HEK293 (cell line): Measurements from ENCODE around the gene SPINT2.

Experiments
- BCL6B ChIP-seq: fragments of 450-650 bp; formaldehyde crosslinking; IDR thresholded peaks from 2 replicates; pipeline ENCODE4 v1.5.1; 2017; ENCODE audit warnings: missing biosample characterization, missing genetic modification characterization
- KLF8 ChIP-seq: fragments of 450-650 bp; formaldehyde crosslinking; IDR thresholded peaks from 2 replicates; pipeline ENCODE4 v1.5.1; 2016; ENCODE audit warnings: missing biosample characterization, missing genetic modification characterization
- SP3 ChIP-seq: fragments of 450-650 bp; formaldehyde crosslinking; IDR thresholded peaks from 2 replicates; pipeline ENCODE4 v1.5.1; 2016; ENCODE audit warnings: missing biosample characterization, missing genetic modification characterization
- TCF7L2 ChIP-seq: IDR thresholded peaks from 2 replicates; pipeline ENCODE4 v1.6.1; 2011; ENCODE audit warnings: low read depth, mild to moderate bottlenecking, inconsistent platforms, low read length, moderate library complexity, borderline replicate concordance
- TRIM28 ChIP-seq: IDR thresholded peaks from 2 replicates; pipeline ENCODE4 v1.6.1; 2011; ENCODE audit warnings: low read length, control low read depth, borderline replicate concordance
- ZBTB1 ChIP-seq: fragments of 450-650 bp; formaldehyde crosslinking; IDR thresholded peaks from 2 replicates; pipeline ENCODE4 v1.5.1; 2016; ENCODE audit warnings: missing biosample characterization, missing genetic modification characterization
- ZBTB48 ChIP-seq: fragments of 450-650 bp; formaldehyde crosslinking; IDR thresholded peaks from 2 replicates; pipeline ENCODE4 v1.5.1; 2016; ENCODE audit warnings: missing biosample characterization, missing genetic modification characterization
- ZFP37 ChIP-seq: fragments of 450-650 bp; formaldehyde crosslinking; IDR thresholded peaks from 2 replicates; pipeline ENCODE4 v1.5.1; 2016; ENCODE audit warnings: missing biosample characterization, missing genetic modification characterization
- ZNF157 ChIP-seq: fragments of 450-650 bp; formaldehyde crosslinking; IDR thresholded peaks from 2 replicates; pipeline ENCODE4 v1.5.1; 2016; ENCODE audit warnings: missing biosample characterization, missing genetic modification characterization
- ZNF174 ChIP-seq: fragments of 450-650 bp; formaldehyde crosslinking; IDR thresholded peaks from 2 replicates; pipeline ENCODE4 v1.5.0; 2017; ENCODE audit warnings: missing biosample characterization, mild to moderate bottlenecking, missing genetic modification characterization
- ZNF184 ChIP-seq: fragments of 450-650 bp; IDR thresholded peaks from 2 replicates; pipeline ENCODE4 v1.5.1; 2018; ENCODE audit warnings: missing biosample characterization, mild to moderate bottlenecking, missing genetic modification characterization
- ZNF223 ChIP-seq: fragments of 450-650 bp; formaldehyde crosslinking; IDR thresholded peaks from 2 replicates; pipeline ENCODE4 v1.5.1; 2016; ENCODE audit warnings: missing biosample characterization, missing genetic modification characterization
- ZNF248 ChIP-seq: fragments of 450-650 bp; formaldehyde crosslinking; IDR thresholded peaks from 2 replicates; pipeline ENCODE4 v1.5.1; 2017; ENCODE audit warnings: missing biosample characterization, missing genetic modification characterization
- ZNF302 ChIP-seq: fragments of 450-650 bp; formaldehyde crosslinking; IDR thresholded peaks from 2 replicates; pipeline ENCODE4 v1.5.1; 2016; ENCODE audit warnings: missing biosample characterization, missing genetic modification characterization, low read depth
- ZNF488 ChIP-seq: fragments of 450-650 bp; formaldehyde crosslinking; IDR thresholded peaks from 2 replicates; pipeline ENCODE4 v1.5.1; 2016; ENCODE audit warnings: missing biosample characterization, missing genetic modification characterization
- ZNF530 ChIP-seq: fragments of 450-650 bp; formaldehyde crosslinking; IDR thresholded peaks from 2 replicates; pipeline ENCODE4 v1.5.1; 2016; ENCODE audit warnings: low read depth, missing biosample characterization, missing genetic modification characterization
- ZNF561 ChIP-seq: fragments of 450-650 bp; IDR thresholded peaks from 2 replicates; pipeline ENCODE4 v1.5.1; 2018; ENCODE audit warnings: missing biosample characterization, missing genetic modification characterization, borderline replicate concordance
- ZNF610 ChIP-seq: fragments of 450-650 bp; formaldehyde crosslinking; IDR thresholded peaks from 2 replicates; pipeline ENCODE4 v1.5.1; 2016; ENCODE audit warnings: missing biosample characterization, missing genetic modification characterization, borderline replicate concordance
- ZNF626 ChIP-seq: fragments of 450-650 bp; sonication (Bioruptor Pico); formaldehyde crosslinking; IDR thresholded peaks from 2 replicates; pipeline ENCODE4 v1.5.1; 2018; ENCODE audit warnings: missing biosample characterization, missing genetic modification characterization, inconsistent platforms
- ZNF670 ChIP-seq: fragments of 450-650 bp; formaldehyde crosslinking; IDR thresholded peaks from 2 replicates; pipeline ENCODE4 v1.5.1; 2016; ENCODE audit warnings: missing biosample characterization, missing genetic modification characterization, low read depth
- ZNF747 ChIP-seq: fragments of 450-650 bp; formaldehyde crosslinking; IDR thresholded peaks from 2 replicates; pipeline ENCODE4 v1.5.1; 2016; ENCODE audit warnings: missing biosample characterization, missing genetic modification characterization
- ZNF791 ChIP-seq: fragments of 450-650 bp; formaldehyde crosslinking; IDR thresholded peaks from 2 replicates; pipeline ENCODE4 v1.5.1; 2016; ENCODE audit warnings: missing biosample characterization, missing genetic modification characterization
- ZNF843 ChIP-seq: fragments of 450-650 bp; formaldehyde crosslinking; IDR thresholded peaks from 2 replicates; pipeline ENCODE4 v1.5.1; 2016; ENCODE audit warnings: missing biosample characterization, missing genetic modification characterization
- ZSCAN18 ChIP-seq: fragments of 450-650 bp; formaldehyde crosslinking; IDR thresholded peaks from 2 replicates; pipeline ENCODE4 v1.5.1; 2016; ENCODE audit warnings: missing biosample characterization, missing genetic modification characterization
- TF ChIP-seq, protein P1 (sequence below): fragments of 450-650 bp; formaldehyde crosslinking; IDR thresholded peaks from 2 replicates; pipeline ENCODE4 v1.5.1; 2016; ENCODE audit warnings: missing biosample characterization, missing genetic modification characterization, borderline replicate concordance
- TF ChIP-seq, protein P2 (sequence below): fragments of 450-650 bp; formaldehyde crosslinking; IDR thresholded peaks from 2 replicates; pipeline ENCODE4 v1.5.1; 2017; ENCODE audit warnings: missing biosample characterization, missing genetic modification characterization
- TF ChIP-seq, protein P3 (sequence below): fragments of 450-650 bp; formaldehyde crosslinking; IDR thresholded peaks from 2 replicates; pipeline ENCODE4 v1.5.1; 2016; ENCODE audit warnings: missing biosample characterization, missing genetic modification characterization
- TF ChIP-seq, protein P4 (sequence below): fragments of 450-650 bp; formaldehyde crosslinking; IDR thresholded peaks from 2 replicates; pipeline ENCODE4 v1.5.1; 2016; ENCODE audit warnings: missing biosample characterization, missing genetic modification characterization

SPINT2 gene

DNA sequence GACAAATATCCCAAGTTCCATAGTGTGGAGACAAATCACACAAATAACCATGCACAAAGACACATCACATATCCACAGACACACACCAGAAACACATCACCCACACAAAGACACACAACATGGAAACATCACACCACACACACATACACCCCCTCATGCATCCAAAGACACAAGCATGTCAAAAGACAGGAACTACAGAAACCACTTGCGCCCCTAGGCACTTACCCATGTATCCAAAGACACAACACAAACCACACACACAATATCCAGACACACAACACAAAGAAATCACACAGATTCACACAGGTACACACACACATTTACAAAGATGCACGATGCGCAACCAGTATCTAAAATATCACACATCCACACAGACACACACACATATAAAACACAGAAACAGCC, 41.3 kb upstream of the SPINT2 start (continued):
- TF ChIP-seq SP3 (no peak), ZFP37 (tag by site-specific recombination) (no peak), TCF7L2 (no peak), ZNF302 (tag by site-specific recombination) (no peak), ZNF843 (tag by site-specific recombination) (0 out of 2 replicates have a peak, but pooled peaks have one; percentile 10), TRIM28 (no peak), ZNF561 (no peak), ZNF670 (tag by site-specific recombination) (no peak), ZNF747 (no peak), ZNF248 (tag by site-specific recombination) (no peak), ZNF223 (tag by site-specific recombination) (no peak), ZSCAN18 (tag by site-specific recombination) (no peak), ZNF791 (peak; percentile 15), ZNF157 (tag by site-specific recombination) (no peak), ZNF530 (tag by site-specific recombination) (no peak), ZNF174 (tag by site-specific recombination) (no peak), ZBTB1 (tag by site-specific recombination) (no peak), ZNF626 (tag by site-specific recombination) (no peak), ZNF488 (tag by site-specific recombination) (peak; percentile 40; the same call in 1 of the 2 replicates), KLF8 (tag by site-specific recombination) (peak; percentile 85), ZNF184 (no peak), ZBTB48 (tag by site-specific recombination) (no peak), BCL6B (no peak), ZNF610 (no peak)
- TF ChIP-seq, protein P1, sequence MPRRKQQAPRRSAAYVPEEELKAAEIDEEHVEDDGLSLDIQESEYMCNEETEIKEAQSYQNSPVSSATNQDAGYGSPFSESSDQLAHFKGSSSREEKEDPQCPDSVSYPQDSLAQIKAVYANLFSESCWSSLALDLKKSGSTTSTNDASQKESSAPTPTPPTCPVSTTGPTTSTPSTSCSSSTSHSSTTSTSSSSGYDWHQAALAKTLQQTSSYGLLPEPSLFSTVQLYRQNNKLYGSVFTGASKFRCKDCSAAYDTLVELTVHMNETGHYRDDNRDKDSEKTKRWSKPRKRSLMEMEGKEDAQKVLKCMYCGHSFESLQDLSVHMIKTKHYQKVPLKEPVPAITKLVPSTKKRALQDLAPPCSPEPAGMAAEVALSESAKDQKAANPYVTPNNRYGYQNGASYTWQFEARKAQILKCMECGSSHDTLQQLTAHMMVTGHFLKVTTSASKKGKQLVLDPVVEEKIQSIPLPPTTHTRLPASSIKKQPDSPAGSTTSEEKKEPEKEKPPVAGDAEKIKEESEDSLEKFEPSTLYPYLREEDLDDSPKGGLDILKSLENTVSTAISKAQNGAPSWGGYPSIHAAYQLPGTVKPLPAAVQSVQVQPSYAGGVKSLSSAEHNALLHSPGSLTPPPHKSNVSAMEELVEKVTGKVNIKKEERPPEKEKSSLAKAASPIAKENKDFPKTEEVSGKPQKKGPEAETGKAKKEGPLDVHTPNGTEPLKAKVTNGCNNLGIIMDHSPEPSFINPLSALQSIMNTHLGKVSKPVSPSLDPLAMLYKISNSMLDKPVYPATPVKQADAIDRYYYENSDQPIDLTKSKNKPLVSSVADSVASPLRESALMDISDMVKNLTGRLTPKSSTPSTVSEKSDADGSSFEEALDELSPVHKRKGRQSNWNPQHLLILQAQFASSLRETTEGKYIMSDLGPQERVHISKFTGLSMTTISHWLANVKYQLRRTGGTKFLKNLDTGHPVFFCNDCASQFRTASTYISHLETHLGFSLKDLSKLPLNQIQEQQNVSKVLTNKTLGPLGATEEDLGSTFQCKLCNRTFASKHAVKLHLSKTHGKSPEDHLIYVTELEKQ (tag by site-specific recombination) = no peak
- TF ChIP-seq, protein P2, sequence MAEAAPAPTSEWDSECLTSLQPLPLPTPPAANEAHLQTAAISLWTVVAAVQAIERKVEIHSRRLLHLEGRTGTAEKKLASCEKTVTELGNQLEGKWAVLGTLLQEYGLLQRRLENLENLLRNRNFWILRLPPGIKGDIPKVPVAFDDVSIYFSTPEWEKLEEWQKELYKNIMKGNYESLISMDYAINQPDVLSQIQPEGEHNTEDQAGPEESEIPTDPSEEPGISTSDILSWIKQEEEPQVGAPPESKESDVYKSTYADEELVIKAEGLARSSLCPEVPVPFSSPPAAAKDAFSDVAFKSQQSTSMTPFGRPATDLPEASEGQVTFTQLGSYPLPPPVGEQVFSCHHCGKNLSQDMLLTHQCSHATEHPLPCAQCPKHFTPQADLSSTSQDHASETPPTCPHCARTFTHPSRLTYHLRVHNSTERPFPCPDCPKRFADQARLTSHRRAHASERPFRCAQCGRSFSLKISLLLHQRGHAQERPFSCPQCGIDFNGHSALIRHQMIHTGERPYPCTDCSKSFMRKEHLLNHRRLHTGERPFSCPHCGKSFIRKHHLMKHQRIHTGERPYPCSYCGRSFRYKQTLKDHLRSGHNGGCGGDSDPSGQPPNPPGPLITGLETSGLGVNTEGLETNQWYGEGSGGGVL (tag by site-specific recombination) = no peak
- TF ChIP-seq, protein P3, sequence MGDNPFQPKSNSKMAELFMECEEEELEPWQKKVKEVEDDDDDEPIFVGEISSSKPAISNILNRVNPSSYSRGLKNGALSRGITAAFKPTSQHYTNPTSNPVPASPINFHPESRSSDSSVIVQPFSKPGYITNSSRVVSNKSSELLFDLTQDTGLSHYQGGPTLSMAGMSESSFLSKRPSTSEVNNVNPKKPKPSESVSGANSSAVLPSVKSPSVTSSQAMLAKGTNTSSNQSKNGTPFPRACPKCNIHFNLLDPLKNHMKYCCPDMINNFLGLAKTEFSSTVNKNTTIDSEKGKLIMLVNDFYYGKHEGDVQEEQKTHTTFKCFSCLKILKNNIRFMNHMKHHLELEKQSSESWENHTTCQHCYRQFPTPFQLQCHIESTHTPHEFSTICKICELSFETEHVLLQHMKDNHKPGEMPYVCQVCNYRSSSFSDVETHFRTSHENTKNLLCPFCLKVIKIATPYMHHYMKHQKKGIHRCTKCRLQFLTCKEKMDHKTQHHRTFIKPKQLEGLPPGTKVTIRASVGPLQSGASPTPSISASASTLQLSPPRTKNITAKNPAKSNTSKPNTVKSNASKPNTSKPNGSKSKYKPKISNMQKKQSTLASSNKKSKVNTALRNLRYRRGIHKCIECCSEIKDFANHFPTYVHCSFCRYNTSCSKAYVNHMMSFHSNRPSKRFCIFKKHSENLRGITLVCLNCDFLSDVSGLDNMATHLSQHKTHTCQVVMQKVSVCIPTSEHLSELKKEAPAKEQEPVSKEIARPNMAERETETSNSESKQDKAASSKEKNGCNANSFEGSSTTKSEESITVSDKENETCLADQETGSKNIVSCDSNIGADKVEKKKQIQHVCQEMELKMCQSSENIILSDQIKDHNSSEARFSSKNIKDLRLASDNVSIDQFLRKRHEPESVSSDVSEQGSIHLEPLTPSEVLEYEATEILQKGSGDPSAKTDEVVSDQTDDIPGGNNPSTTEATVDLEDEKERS (tag by site-specific recombination) = no peak; the same call in 1 of the 2 replicates
- TF ChIP-seq, protein P4, sequence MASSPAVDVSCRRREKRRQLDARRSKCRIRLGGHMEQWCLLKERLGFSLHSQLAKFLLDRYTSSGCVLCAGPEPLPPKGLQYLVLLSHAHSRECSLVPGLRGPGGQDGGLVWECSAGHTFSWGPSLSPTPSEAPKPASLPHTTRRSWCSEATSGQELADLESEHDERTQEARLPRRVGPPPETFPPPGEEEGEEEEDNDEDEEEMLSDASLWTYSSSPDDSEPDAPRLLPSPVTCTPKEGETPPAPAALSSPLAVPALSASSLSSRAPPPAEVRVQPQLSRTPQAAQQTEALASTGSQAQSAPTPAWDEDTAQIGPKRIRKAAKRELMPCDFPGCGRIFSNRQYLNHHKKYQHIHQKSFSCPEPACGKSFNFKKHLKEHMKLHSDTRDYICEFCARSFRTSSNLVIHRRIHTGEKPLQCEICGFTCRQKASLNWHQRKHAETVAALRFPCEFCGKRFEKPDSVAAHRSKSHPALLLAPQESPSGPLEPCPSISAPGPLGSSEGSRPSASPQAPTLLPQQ (tag by site-specific recombination) = no peak
